Testis (tissue), 2 donors: ENCODE measurements around the gene ALOXE3.

ENCODE experiments used
- CTCF ChIP-seq, 3 experiments: fragments of 450-650 bp in 2 of 3; fragments of 200-600 bp in 1 of 3; sonication (generic) in 1 of 3; IDR thresholded peaks; one replicate each; pipeline ENCODE4 v1.5.1; 2016 to 2019; ENCODE audit warnings: antibody characterized with exemption in 3 of 3, mild to moderate bottlenecking in 2 of 3, moderate library complexity in 1 of 3
- POLR2A ChIP-seq: fragments of 450-650 bp; IDR thresholded peaks from one replicate; pipeline ENCODE4 v1.6.1; 2017; ENCODE audit warnings: antibody characterized with exemption, mild to moderate bottlenecking, moderate library complexity

- TF ChIP-seq POLR2A: no peak
- no peak for TF ChIP-seq CTCF (IDR thresholded peaks at IDR 0.05)
Measured at GRCh38 chr17:8155996-8156245, 37.6 kb upstream of the ALOXE3 start.
